ENCODE measurements around the gene SLC41A1.

Gene SLC41A1

DNA sequence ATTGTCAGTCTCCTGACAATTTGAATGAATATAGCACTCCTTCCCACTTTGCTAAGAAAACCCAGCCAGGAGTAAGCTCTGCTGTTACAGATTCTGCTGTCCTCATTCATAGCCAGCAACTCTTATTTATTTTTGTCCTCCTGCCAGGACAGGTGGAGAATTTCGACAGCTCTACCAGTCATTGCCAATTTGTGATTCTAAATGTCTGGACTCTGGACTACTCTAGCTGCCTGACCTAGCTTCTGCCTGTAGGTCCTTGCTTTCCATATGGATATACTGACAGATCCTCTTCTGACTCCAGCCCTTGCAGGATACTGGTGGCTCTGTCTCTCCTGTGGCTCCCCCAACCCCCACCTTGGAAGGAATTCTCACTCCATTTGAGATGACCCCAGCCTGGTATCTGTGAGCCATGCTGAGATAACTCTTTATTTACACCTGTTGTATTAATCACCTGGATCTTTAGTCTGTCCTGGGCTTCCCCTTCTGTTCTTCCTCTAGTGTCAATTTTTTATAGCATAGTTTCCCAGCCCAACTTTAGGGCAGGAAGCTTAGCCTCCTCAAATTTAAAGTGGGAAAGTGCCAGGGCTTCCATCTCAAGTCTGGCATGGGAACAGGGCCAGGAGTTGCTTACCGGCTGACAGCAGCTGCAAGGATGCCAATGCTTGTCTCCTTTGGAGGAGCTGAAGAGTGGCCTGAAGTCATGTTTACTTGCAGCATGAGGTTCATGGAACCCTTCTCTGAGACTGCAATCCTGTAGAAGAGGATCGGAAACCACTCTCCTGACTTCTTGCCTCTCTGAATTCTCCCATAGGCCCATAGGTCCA, 30.2 kb upstream of the SLC41A1 start:
- Histone ChIP-seq H3K9me3 (ENCODE audit: insufficient read depth, low read length) (no peaks in the 10 kb centered on the region), H3K4me2 (ENCODE audit: low read length) (no peak overlapping the region), H3K4me3 (ENCODE audit: low read length) (no peak overlapping the region), H3K27me3 (ENCODE audit: low read depth, low read length) (no peaks in the 10 kb centered on the region), H4K20me1 (ENCODE audit: insufficient read depth, low read length) (no peaks in the 10 kb centered on the region), H3K4me1 (ENCODE audit: low read length) (peaks cover 8% of the 10 kb centered on the region), H3K27ac (ENCODE audit: low read length) (no peak overlapping the region), H3K79me2 (ENCODE audit: low read length) (no peaks in the 10 kb centered on the region), H3K9ac (ENCODE audit: low read length) (no peak overlapping the region), H3K36me3 (replicated peaks; ENCODE audit: low read depth, low read length) (no peaks in the 10 kb centered on the region), H2AFZ (ENCODE audit: low read depth, low read length) (no peak overlapping the region)
- no peak for TF ChIP-seq EZH2phosphoT487 (IDR thresholded peaks at IDR 0.05; ENCODE audit: low read depth)
- TF ChIP-seq, protein P1, sequence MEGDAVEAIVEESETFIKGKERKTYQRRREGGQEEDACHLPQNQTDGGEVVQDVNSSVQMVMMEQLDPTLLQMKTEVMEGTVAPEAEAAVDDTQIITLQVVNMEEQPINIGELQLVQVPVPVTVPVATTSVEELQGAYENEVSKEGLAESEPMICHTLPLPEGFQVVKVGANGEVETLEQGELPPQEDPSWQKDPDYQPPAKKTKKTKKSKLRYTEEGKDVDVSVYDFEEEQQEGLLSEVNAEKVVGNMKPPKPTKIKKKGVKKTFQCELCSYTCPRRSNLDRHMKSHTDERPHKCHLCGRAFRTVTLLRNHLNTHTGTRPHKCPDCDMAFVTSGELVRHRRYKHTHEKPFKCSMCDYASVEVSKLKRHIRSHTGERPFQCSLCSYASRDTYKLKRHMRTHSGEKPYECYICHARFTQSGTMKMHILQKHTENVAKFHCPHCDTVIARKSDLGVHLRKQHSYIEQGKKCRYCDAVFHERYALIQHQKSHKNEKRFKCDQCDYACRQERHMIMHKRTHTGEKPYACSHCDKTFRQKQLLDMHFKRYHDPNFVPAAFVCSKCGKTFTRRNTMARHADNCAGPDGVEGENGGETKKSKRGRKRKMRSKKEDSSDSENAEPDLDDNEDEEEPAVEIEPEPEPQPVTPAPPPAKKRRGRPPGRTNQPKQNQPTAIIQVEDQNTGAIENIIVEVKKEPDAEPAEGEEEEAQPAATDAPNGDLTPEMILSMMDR (IDR thresholded peaks at IDR 0.05; ENCODE audit: low read depth, low read length), result no peak

DNA sequence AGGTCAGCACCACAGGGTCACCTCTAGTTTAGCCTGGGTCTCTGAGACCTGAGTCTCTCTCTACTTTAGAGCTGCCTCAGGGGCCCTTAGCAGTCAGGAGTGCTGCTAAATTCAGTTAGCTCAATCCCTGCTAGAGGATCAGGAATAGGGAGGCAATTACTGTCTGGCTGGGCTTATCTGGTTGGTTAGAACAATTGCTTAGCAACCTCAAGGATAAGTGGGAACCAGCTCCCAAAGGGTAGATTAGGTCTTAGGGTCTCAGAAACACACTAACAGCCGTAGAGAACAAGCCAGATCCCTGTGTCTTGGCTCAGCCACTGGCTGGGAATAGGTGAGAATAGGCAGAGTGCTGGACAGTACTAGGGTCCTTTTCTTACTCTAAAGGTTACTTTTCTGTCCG, 29.2 kb upstream of the SLC41A1 start:
- Histone ChIP-seq H3K36me3 (replicated peaks; ENCODE audit: low read depth, low read length) (no peaks in the 10 kb centered on the region), H4K20me1 (ENCODE audit: insufficient read depth, low read length) (no peaks in the 10 kb centered on the region), H3K79me2 (ENCODE audit: low read length) (no peaks in the 10 kb centered on the region), H3K4me3 (ENCODE audit: low read length) (no peak overlapping the region), H3K27ac (ENCODE audit: low read length) (no peak overlapping the region), H3K9ac (ENCODE audit: low read length) (no peak overlapping the region), H3K9me3 (ENCODE audit: insufficient read depth, low read length) (no peaks in the 10 kb centered on the region), H3K4me2 (ENCODE audit: low read length) (no peak overlapping the region), H3K27me3 (ENCODE audit: low read depth, low read length) (no peaks in the 10 kb centered on the region), H2AFZ (ENCODE audit: low read depth, low read length) (no peak overlapping the region), H3K4me1 (ENCODE audit: low read length) (peaks cover 8% of the 10 kb centered on the region)
- TF ChIP-seq, protein P1 (IDR thresholded peaks at IDR 0.05; ENCODE audit: low read depth, low read length), result no peak
- TF ChIP-seq EZH2phosphoT487 (IDR thresholded peaks at IDR 0.05; ENCODE audit: low read depth), result no peak

DNA sequence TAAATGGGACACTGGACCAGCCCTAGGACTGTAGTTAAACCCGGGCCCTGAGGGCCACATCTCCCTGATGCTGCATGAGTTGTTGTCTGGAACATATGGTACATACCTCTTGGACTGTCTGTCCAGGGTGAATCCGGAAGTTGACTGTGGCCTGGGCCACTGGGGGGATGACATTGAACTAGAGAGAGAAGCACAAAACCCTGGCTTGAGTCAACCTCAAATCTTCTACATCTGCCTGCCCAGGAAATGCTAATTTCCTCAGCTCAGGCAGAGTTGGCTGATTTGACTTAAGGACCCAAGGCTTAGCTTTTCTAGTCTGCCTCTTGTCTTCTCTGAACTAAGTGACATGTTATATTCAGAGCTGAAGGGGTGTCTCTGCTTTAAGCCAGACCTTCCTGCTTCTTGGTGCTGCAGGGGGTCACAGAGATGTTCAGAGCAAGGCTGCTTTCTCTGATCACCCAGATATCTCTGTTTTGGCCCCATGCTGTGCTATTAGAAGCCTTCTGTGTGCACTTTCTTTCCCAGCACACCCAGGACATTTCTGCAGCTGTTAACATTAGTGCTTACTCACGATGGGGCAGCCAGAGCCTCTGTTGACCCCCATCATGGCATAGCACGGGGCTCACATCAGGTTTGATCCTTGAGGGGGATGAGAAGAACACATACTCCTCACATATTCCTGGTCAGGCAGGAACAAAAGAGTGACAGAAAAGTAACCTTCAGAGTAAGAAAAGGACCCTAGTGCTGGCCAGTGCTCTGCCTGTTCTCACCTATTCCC, 27.3 kb upstream of the SLC41A1 start:
- Histone ChIP-seq H3K4me2 (ENCODE audit: low read length) (no peak overlapping the region), H3K9ac (ENCODE audit: low read length) (no peak overlapping the region), H3K27ac (ENCODE audit: low read length) (no peak overlapping the region), H3K27me3 (ENCODE audit: low read depth, low read length) (no peaks in the 10 kb centered on the region), H3K9me3 (ENCODE audit: insufficient read depth, low read length) (no peaks in the 10 kb centered on the region), H4K20me1 (ENCODE audit: insufficient read depth, low read length) (no peaks in the 10 kb centered on the region), H3K79me2 (ENCODE audit: low read length) (no peaks in the 10 kb centered on the region), H2AFZ (ENCODE audit: low read depth, low read length) (0 out of 2 replicates have a peak overlapping the region, but pooled peaks have one; percentile 24), H3K36me3 (replicated peaks; ENCODE audit: low read depth, low read length) (no peaks in the 10 kb centered on the region), H3K4me1 (ENCODE audit: low read length) (peaks cover 8% of the 10 kb centered on the region), H3K4me3 (ENCODE audit: low read length) (no peak overlapping the region)
- TF ChIP-seq EZH2phosphoT487 (IDR thresholded peaks at IDR 0.05; ENCODE audit: low read depth), result no peak
- TF ChIP-seq, protein P1 (IDR thresholded peaks at IDR 0.05; ENCODE audit: low read depth, low read length), result no peak

DNA sequence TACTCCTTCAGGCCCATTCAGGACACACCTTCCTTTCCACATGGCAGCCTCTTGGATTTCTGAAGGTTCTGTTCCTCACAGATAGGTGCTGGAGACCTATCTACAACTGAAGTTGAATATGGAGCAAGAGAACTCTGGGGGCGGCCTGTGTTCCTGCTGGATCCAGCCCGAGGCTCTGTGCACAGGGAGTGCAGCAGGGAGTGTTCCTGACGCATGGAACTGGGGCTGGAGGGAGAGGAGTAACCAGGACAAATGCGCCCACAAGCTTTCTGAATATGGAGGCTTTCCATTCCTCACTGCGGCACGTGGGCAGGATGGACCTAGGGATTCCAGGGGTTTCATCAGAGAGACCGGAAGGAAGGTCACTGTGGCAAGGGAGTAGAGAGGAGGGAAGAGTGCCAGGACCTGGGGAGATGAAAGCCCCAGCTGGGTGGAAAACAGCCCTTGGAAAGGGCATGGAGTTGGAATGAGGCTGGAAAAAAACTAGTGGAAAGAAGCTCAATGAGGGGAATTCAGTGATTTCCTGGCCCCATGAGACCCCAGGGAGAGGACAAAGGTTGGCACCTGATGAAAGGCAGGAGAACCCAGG, 24.5 kb upstream of the SLC41A1 start:
- Histone ChIP-seq H3K27me3 (ENCODE audit: low read depth, low read length) (no peaks in the 10 kb centered on the region), H3K4me3 (ENCODE audit: low read length) (no peak overlapping the region), H3K4me2 (ENCODE audit: low read length) (no peak overlapping the region), H3K9me3 (ENCODE audit: insufficient read depth, low read length) (no peaks in the 10 kb centered on the region), H2AFZ (ENCODE audit: low read depth, low read length) (no peak overlapping the region), H4K20me1 (ENCODE audit: insufficient read depth, low read length) (no peaks in the 10 kb centered on the region), H3K79me2 (ENCODE audit: low read length) (no peaks in the 10 kb centered on the region), H3K36me3 (replicated peaks; ENCODE audit: low read depth, low read length) (no peaks in the 10 kb centered on the region), H3K4me1 (ENCODE audit: low read length) (peaks cover 32% of the 10 kb centered on the region), H3K9ac (ENCODE audit: low read length) (no peak overlapping the region), H3K27ac (ENCODE audit: low read length) (no peak overlapping the region)
- TF ChIP-seq, protein P1 (IDR thresholded peaks at IDR 0.05; ENCODE audit: low read depth, low read length), result no peak
- TF ChIP-seq EZH2phosphoT487 (IDR thresholded peaks at IDR 0.05; ENCODE audit: low read depth), result no peak
